Esophagus (tissue), 2 donors: ENCODE data around the gene SNX13. TPM values are rescaled to one million over a fixed set of nuclear protein-coding genes. Genes with fewer than 3 reads are reported as not detected.

Source experiments
- H3K27ac ChIP-seq, 2 donors: one replicate each; pipeline ENCODE4 v1.5.1; 2013; ENCODE audit warnings: low read depth in 2 of 2, mild to moderate bottlenecking in 2 of 2, inconsistent platforms in 1 of 2, low read length in 1 of 2, moderate library complexity in 1 of 2
- H3K27me3 ChIP-seq, 2 donors: one replicate each; pipeline ENCODE4 v1.6.1; 2013; ENCODE audit warnings: low read length in 2 of 2, control low read depth in 1 of 2, mild to moderate bottlenecking in 1 of 2; ENCODE audit not compliant: insufficient read depth in 2 of 2, control insufficient read depth in 1 of 2
- H3K36me3 ChIP-seq, 2 donors: one replicate each; pipeline ENCODE4 v1.6.1; 2013; ENCODE audit warnings: low read length in 1 of 2; ENCODE audit not compliant: control insufficient read depth in 2 of 2, insufficient read depth in 2 of 2
- H3K4me1 ChIP-seq, 2 donors: one replicate each; pipeline ENCODE4 v1.6.1; 2013; ENCODE audit warnings: low read length in 1 of 2; ENCODE audit not compliant: control insufficient read depth in 2 of 2, insufficient read depth in 2 of 2
- H3K4me3 ChIP-seq, 2 donors: one replicate each; pipeline ENCODE4 v1.5.1; 2013; ENCODE audit warnings: low read length in 2 of 2, mild to moderate bottlenecking in 2 of 2, low read depth in 1 of 2, moderate library complexity in 1 of 2
- H3K9me3 ChIP-seq, 2 donors: one replicate each; pipeline ENCODE4 v1.6.1; 2013; ENCODE audit warnings: mild to moderate bottlenecking in 2 of 2, low read depth in 1 of 2, low read length in 1 of 2, moderate library complexity in 1 of 2; ENCODE audit not compliant: control insufficient read depth in 2 of 2, insufficient read depth in 1 of 2
- WGBS, 2 donors: extraction: QIAGEN DNeasy Blood & Tissue Kit; methylation state at CpG; one replicate each; pipeline ENCODE4 v1.1.7; 2013; 5-methylcytosine and 5-hydroxymethylcytosine counted together
- polyA plus RNA-seq, 2 donors: library from polyadenylated mRNA; stranded (reverse); fragments of 200-250 nt; gene quantifications; one replicate each; pipeline ENCODE4 v1.2.3, GENCODE V29; 2013
- donor health status: healthy with polysubstance abuse.
- donor health status: Bipolar disorder and iron deficiency.

Gene SNX13
- polyA plus RNA-seq, 2 donors: 6.6 to 7.4 TPM

GRCh38 chr7:17948526-17949238 lies 8.4 kb upstream of the SNX13 start:
- Histone ChIP-seq H3K4me1 (no peaks in the 10 kb centered on the region), H3K27me3 (no peaks in the 10 kb centered on the region), H3K27ac (no peak overlapping the region), H3K9me3 (no peaks in the 10 kb centered on the region), H3K4me3 (no peak overlapping the region), H3K36me3 (no peaks in the 10 kb centered on the region)
- WGBS, 2 donors: 61 to 73% methylated on average over 2 of the region's 2 CpGs

DNA sequence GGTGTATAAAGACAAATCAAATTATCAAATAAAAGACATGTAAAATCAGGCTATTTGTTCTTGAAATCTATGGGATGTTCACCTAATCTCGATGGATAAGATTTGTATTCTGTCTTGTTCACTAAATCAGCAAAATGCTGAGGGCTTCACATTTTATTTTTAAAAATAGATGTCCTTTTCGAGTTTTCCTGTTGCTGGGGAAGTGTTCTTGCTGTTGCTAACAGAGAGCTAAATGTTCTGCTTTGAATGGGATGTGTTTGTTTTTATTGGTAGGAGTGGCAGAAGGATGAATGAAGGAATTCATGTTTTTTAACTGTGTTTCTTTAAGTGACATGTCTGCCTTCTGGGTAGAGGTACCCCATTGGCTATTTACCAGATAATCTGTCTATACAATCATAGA lies 7.3 kb upstream of the SNX13 start:
- no peak overlapping the region for H3K27ac ChIP-seq
- H3K4me3 ChIP-seq: no peak overlapping the region
- H3K4me1 ChIP-seq: no peaks in the 10 kb centered on the region
- no peaks in the 10 kb centered on the region for H3K9me3 ChIP-seq
- no peaks in the 10 kb centered on the region for H3K36me3 ChIP-seq
- H3K27me3 ChIP-seq: no peaks in the 10 kb centered on the region
- 68 to 71% methylated on average over 2 of the region's 2 CpGs for WGBS, 2 donors

DNA sequence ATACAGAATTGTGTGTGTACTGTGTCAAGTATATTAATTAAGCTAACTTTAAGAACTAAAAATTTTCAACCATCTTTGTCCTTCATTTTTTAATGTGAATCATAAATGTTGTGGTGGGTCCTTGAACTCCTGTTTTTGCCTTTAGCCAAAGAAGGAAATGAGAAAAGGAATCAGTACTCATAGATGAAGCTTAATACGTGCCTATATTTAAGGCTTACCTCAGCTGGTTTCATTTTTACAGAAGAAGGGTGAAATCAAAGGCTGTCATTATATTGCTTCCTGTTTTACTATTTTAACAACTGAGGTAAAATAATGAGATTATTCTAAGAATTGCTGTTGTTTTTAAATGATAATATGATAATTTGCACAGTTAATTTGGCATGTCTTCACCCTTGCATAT lies 6.3 kb upstream of the SNX13 start:
- H3K4me1 ChIP-seq: no peaks in the 10 kb centered on the region
- H3K36me3 ChIP-seq: no peaks in the 10 kb centered on the region
- no peaks in the 10 kb centered on the region for H3K27me3 ChIP-seq
- no peak overlapping the region for H3K4me3 ChIP-seq
- WGBS, 2 donors: 49 to 62% methylated on average over 1 of the region's 1 CpG
- H3K9me3 ChIP-seq: no peaks in the 10 kb centered on the region
- H3K27ac ChIP-seq: no peak overlapping the region

DNA sequence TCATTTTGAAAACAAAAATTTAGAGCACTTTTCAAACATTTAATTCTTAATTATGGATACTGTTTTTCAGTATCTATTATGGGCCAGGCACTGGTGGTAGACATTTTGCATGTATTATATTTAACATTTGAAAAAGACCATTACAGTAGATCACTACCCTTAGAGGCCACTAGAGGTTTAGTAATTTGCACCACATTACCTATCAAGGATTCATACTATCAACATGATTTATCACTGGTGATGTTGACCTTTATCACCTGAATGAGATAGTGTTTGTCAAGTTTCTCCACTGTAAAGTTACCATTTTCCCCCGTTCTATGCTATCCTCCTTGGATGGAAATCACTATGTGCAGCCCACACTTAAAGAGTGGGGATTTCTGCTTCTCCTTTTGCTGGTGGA lies 4.4 kb upstream of the SNX13 start:
- H3K36me3 ChIP-seq: no peaks in the 10 kb centered on the region
- 94 to 95% methylated on average over 1 of the region's 1 CpG for WGBS, 2 donors
- H3K9me3 ChIP-seq: no peaks in the 10 kb centered on the region
- H3K4me1 ChIP-seq: no peaks in the 10 kb centered on the region
- H3K27ac ChIP-seq: no peak overlapping the region
- no peak overlapping the region for H3K4me3 ChIP-seq
- H3K27me3 ChIP-seq: no peaks in the 10 kb centered on the region

GRCh38 chr7:17943006-17943405 lies 2.7 kb upstream of the SNX13 start:
- no peaks in the 10 kb centered on the region for H3K36me3 ChIP-seq
- H3K27me3 ChIP-seq: no peaks in the 10 kb centered on the region
- no peaks in the 10 kb centered on the region for H3K9me3 ChIP-seq
- WGBS, 2 donors: 94 to 95% methylated on average over 2 of the region's 2 CpGs
- no peaks in the 10 kb centered on the region for H3K4me1 ChIP-seq
- no peak overlapping the region for H3K4me3 ChIP-seq
- H3K27ac ChIP-seq: no peak overlapping the region

- no peaks in the 10 kb centered on the region for H3K9me3 ChIP-seq
- WGBS, 2 donors: 96 to 100% methylated on average over 1 of the region's 1 CpG
- no peaks in the 10 kb centered on the region for H3K27me3 ChIP-seq
- H3K36me3 ChIP-seq: no peaks in the 10 kb centered on the region
- no peak overlapping the region for H3K27ac ChIP-seq
- H3K4me1 ChIP-seq: no peaks in the 10 kb centered on the region
- H3K4me3 ChIP-seq: no peak overlapping the region
These were observed 1.9 kb upstream of the SNX13 start for GRCh38 chr7:17942231-17942630.

DNA sequence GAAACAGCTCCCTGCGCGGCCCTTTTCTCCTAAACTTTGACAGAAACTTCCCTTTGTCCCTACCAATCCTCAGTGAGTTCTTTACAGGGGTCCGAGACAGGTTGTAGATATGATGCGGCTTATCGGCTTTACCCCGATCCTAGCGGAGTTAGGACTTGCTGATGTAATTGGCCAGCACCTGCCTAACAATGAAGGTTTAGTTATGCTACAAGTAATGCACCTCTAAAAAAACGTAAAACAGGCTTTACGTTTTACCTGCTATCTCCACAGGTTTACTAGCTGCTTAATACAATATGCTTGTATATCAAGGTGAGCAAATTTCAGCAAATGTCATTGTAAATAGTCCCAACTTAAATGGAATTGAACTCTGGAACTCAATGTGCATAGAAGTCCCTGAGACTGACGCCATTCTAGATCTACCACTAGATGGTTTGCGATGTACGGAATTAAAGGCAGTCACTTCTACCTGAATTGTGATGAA lies 697 bp upstream of the SNX13 start:
- H3K4me3 ChIP-seq: peak overlapping the region; percentile 90 to 96
- H3K9me3 ChIP-seq: no peaks in the 10 kb centered on the region
- H3K36me3 ChIP-seq: no peaks in the 10 kb centered on the region
- WGBS, 2 donors: 12 to 17% methylated on average over 12 of the region's 12 CpGs
- H3K27me3 ChIP-seq: no peaks in the 10 kb centered on the region
- peak overlapping the region; percentile 83 to 89 for H3K27ac ChIP-seq
- no peaks in the 10 kb centered on the region for H3K4me1 ChIP-seq

- Histone ChIP-seq H3K4me3 (peak overlapping the region; percentile 90 to 96), H3K36me3 (no peaks in the 10 kb centered on the region), H3K27me3 (no peaks in the 10 kb centered on the region), H3K9me3 (no peaks in the 10 kb centered on the region), H3K4me1 (no peaks in the 10 kb centered on the region), H3K27ac (peak overlapping the region; percentile 83 to 89)
- WGBS, 2 donors: 0 to 1% methylated on average over 29 of the region's 29 CpGs
These were observed 540 bp downstream of the SNX13 start for GRCh38 chr7:17939606-17940301.

GRCh38 chr7:17939211-17939605 lies 1.1 kb downstream of the SNX13 start:
- WGBS, 2 donors: 4% methylated on average over 6 of the region's 6 CpGs
- peak overlapping the region in 1 of 2 donors; percentile 83 for H3K27ac ChIP-seq
- no peaks in the 10 kb centered on the region for H3K27me3 ChIP-seq
- no peaks in the 10 kb centered on the region for H3K9me3 ChIP-seq
- peak overlapping the region; percentile 90 to 96 for H3K4me3 ChIP-seq
- H3K36me3 ChIP-seq: no peaks in the 10 kb centered on the region
- no peaks in the 10 kb centered on the region for H3K4me1 ChIP-seq
